Myocyte (in vitro differentiated cells): ENCODE results near the gene CD300A. TPM values are rescaled to one million over a fixed set of nuclear protein-coding genes. Genes with fewer than 3 reads are reported as not detected.
"Not testable (repeated sequence)": the region's sequence is repeated elsewhere in the genome, so short reads cannot be mapped to it uniquely, and the experiment has no call there.

Experiments
- DNase-seq: peaks from one replicate; pipeline ENCODE4 v3.0.0-alpha.2; 2012; ENCODE audit warnings: low read depth
- total RNA-seq: library from RNA; depleted of rRNA; stranded (reverse); fragments of >200 nt; gene quantifications from 2 replicates; pipeline ENCODE4 v1.2.3, GENCODE V29; 2014

Gene CD300A
- total RNA-seq, 1 donor from 2014 or later = not detected

- DNase-seq = not testable (repeated sequence)
Measured at GRCh38 chr17:74518413-74518981, 52.1 kb downstream of the CD300A start.

- DNase-seq = no peak
Measured at GRCh38 chr17:74520016-74520434, 53.6 kb downstream of the CD300A start.

- no peak for DNase-seq
Measured at GRCh38 chr17:74520790-74521480, 54.5 kb downstream of the CD300A start.

- DNase-seq = no peak
Measured at GRCh38 chr17:74521701-74522201, 55.3 kb downstream of the CD300A start.

GRCh38 chr17:74522381-74523105 is 56.1 kb downstream of the CD300A start:
- no peak for DNase-seq

- no peak for DNase-seq
Measured at GRCh38 chr17:74523308-74523707, 56.9 kb downstream of the CD300A start.

- DNase-seq = no peak
Measured at GRCh38 chr17:74524653-74525464, 58.4 kb downstream of the CD300A start.

- DNase-seq = no peak
Measured at GRCh38 chr17:74525465-74525725, 59.0 kb downstream of the CD300A start.

GRCh38 chr17:74525781-74526288 is 59.4 kb downstream of the CD300A start:
- DNase-seq = no peak

- no peak for DNase-seq
Measured at GRCh38 chr17:74526681-74527080, 60.2 kb downstream of the CD300A start.

GRCh38 chr17:74527081-74527480 is 60.6 kb downstream of the CD300A start:
- DNase-seq = no peak

- no peak for DNase-seq
Measured at GRCh38 chr17:74527756-74528155, 61.3 kb downstream of the CD300A start.

GRCh38 chr17:74528491-74529199 is 62.2 kb downstream of the CD300A start:
- no peak for DNase-seq

- no peak for DNase-seq
Measured at GRCh38 chr17:74529243-74529642, 62.8 kb downstream of the CD300A start.

GRCh38 chr17:74530831-74531150 is 64.4 kb downstream of the CD300A start:
- no peak for DNase-seq

GRCh38 chr17:74531231-74531761 is 64.9 kb downstream of the CD300A start, which contains the start of gene CD300LB:
Gene CD300LB, minus strand, starts transcription at chr17:74531475. Its CDS starts 125 bp downstream, at chr17:74531350.
- DNase-seq = no peak

- no peak for DNase-seq
Measured at GRCh38 chr17:74532115-74532514, 65.7 kb downstream of the CD300A start.
